ENCODE measurements around the gene IL6R. TPM values are rescaled to one million over a fixed set of nuclear protein-coding genes. Genes with fewer than 3 reads are reported as not detected.
"Not testable (repeated sequence)": the region's sequence is repeated elsewhere in the genome, so short reads cannot be mapped to it uniquely, and the experiment has no call there.

The IL6R gene
- polyA plus RNA-seq, 6 donors from 2014 or later: 0.28 to 1.3 (median 0.75) TPM

DNA sequence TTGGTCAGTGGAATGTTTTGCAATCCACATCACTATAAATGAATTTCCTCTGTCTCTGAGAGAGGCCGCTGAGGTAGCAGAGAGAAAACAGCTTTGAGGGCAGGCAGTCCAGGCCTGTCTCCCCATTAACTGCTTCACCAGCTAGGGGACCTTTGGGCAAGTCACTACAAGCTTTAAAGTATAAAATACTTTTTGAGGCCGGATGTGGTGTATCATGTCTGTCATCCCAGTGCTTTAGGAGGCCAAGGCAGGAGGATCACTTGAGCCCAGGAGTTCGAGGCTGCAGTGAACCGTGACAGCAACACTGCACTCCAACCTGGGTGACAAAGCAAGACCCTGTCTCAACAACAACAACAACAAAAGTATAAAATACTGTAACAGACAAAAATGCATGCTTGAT, 6.4 kb downstream of the IL6R start:
- no peaks in the 10 kb centered on the region for H3K9me3 Mint-ChIP-seq
- DNase-seq (no peak), ATAC-seq (ENCODE audit: low read depth in 2 of 2) (no peak)
- H3K27me3 Mint-ChIP-seq: no peaks in the 10 kb centered on the region
- no peak overlapping the region for H3K27ac Mint-ChIP-seq
- H3K4me3 Mint-ChIP-seq: no peak overlapping the region
- no peaks in the 10 kb centered on the region for H3K36me3 Mint-ChIP-seq
- H3K4me1 Mint-ChIP-seq: peaks cover 33 to 46% (median 40%) of the 10 kb centered on the region in 3 donors

DNA sequence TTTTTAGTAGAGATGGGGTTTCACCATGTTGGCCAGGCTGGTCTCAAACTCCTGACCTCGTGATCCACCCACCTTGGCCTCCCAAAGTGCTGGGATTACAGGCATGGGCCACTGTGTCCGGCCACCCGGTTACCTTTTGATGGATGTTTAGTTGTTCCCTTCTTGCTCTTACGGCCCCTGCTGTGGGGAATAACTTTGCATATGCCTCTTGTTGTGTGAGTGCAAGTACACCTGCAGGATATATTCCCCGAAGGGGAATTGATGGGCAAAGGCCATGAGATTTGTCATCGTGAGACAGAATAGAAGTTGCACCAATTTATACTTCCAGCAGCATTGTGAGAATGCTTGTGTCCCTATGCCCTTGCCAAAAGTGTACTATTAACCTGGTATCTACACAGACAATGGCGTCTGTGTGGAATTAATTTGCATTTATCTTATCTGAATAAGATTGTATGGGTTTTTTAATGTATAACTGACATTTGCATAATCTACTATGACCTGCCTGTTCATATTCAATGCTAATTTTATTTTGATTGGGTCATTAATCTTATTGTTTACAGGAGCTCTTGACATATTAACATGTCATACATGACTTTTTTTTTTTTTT, 8.1 kb downstream of the IL6R start:
- Mint-ChIP-seq H3K9me3 (no peaks in the 10 kb centered on the region), H3K27ac (no peak overlapping the region), H3K4me1 (peaks cover 18 to 28% (median 22%) of the 10 kb centered on the region in 3 donors), H3K27me3 (peaks cover 0 to 3% (median 2%) of the 10 kb centered on the region in 3 donors), H3K4me3 (no peak overlapping the region), H3K36me3 (no peaks in the 10 kb centered on the region)
- DNase-seq (no peak), ATAC-seq (ENCODE audit: low read depth in 2 of 2) (no peak)

DNA sequence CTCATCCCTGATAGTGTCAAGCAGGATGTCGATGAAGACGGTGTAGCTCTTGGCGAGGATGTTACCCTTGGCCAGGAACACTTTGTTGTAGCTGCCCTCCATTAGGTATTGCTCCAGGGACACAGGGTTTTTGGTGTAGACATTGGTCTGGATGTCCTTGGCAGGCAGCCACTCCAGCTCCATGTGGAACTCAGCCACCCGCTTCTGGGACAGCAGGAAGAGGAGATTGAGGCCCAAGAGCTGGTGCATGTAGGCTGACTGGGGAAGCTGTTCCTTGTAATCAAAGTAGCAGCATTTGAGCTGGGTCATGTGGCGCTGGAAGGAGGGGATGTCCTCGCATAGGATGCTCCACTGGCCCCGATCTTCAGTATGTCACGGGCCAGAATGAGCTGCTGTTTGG, 9.5 kb downstream of the IL6R start:
- Mint-ChIP-seq H3K4me1 (peaks cover 18 to 22% (median 20%) of the 10 kb centered on the region in 3 donors), H3K9me3 (peaks cover 0 to 2% (median 0%) of the 10 kb centered on the region in 7 donors), H3K36me3 (no peaks in the 10 kb centered on the region), H3K4me3 (no peak overlapping the region), H3K27me3 (peaks cover 0 to 13% (median 9%) of the 10 kb centered on the region in 3 donors), H3K27ac (no peak overlapping the region)
- no peak for DNase-seq
- ATAC-seq (ENCODE audit: low read depth in 2 of 2): no peak

DNA sequence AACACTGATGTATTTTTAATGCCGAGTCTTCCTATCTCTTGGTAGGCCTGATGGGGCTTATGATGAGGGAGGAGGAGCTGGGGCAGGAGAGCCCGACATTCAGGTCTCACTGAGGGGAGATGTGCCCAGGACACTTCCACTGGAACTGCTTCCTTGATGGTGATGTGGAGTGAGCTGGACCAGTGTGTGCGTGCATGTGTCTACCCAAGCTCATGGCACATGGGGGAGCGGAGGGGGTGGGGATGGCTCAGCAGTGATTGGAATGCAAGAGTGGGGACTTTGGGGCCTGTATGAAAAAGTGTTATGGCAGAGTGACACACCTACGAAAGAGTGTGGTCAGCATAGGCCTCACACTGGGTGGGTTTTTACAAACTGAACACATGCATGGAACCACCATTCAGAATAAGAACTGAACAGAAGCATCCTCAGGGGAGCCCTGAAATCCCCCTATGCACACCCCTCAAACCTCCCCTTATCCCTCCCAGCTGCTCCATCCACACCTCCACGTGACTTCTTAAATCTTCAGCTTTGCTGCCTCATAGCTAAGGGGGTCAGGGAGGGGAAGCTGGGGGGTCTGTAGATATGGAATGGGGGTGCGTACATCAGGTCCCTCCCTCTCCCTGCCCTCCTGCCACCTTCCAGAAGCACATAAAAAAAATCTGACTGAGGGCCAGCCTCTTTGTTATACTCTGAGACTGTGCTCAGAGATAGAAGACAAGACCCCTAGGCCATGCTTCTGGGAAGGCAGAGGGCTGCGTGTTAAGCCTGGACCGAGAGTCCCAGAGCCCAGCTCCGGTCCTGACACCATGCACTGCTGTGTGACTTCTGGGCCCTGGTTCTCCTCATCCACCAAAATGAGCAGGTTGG, 11.6 kb downstream of the IL6R start:
- H3K36me3 Mint-ChIP-seq: no peaks in the 10 kb centered on the region
- peaks cover 16 to 33% (median 30%) of the 10 kb centered on the region in 3 donors for H3K4me1 Mint-ChIP-seq
- H3K27me3 Mint-ChIP-seq: peaks cover 0 to 13% (median 9%) of the 10 kb centered on the region in 3 donors
- no peak for ATAC-seq (ENCODE audit: low read depth in 2 of 2)
- H3K4me3 Mint-ChIP-seq: no peak overlapping the region
- H3K9me3 Mint-ChIP-seq: peaks cover 0 to 2% (median 0%) of the 10 kb centered on the region in 7 donors
- H3K27ac Mint-ChIP-seq: no peak overlapping the region
- no peak for DNase-seq

DNA sequence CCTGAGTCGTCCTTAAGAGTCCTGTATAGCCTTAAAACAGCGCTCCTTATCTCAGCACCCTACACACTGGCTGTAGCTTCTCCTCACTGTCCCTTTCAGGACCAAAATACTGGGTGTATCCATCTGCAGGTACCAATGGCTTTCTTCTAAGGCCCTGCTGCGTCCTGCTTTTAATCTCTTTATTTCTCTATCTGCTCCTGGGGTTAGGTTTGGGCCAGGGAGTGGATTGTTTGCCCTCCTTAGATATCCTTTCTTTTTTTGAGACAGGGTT, 12.1 kb downstream of the IL6R start:
- H3K36me3 Mint-ChIP-seq: no peaks in the 10 kb centered on the region
- H3K27ac Mint-ChIP-seq: no peak overlapping the region
- DNase-seq: no peak

DNA sequence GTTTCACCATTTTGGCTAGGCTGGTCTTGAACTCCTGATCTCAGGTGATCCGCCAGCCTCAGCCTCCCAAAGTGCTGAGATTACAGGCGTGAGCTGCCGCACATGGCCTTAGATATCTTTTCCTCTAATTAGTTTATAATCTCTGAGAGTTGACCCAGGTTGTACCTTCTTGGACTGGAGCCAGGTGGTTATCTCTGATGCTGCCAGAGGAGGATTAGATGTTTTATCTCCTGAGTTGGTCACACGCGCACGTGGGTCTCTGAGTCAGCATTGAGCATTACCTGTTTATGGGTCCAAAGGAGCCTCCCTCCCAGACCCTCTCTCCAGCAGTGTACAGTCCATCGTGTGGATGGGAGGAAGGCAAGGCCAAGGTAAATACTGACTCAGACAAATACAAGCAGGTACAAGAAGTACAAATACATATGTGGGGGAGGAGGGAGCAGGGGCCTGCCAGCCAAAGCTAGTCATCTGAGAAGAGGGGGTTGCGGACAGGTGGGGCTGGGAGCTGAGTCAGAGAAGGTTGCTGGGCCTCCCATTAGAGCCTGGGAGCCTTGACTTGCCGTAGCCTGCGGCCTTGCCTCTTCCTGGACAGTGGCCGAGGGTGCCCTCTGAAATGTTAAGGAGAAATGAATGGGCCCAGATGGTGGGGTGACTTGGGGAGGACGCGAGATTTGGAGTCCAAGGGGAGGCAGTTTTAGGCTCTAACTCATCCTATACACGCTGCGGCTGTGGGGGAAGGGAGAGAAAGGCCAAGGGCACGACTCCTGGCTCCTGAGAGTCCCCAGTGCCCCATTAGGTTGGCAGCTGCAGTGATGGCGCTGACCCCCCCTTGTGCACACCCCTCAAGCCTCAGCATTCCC, 13.1 kb downstream of the IL6R start:
- DNase-seq: no peak
- no peaks in the 10 kb centered on the region for H3K36me3 Mint-ChIP-seq

More for the DNA sequence above, 12.1 kb downstream of the IL6R start:
- Mint-ChIP-seq H3K27me3 (peaks cover 0 to 13% (median 9%) of the 10 kb centered on the region in 3 donors), H3K4me3 (no peak overlapping the region), H3K9me3 (peaks cover 0 to 2% (median 0%) of the 10 kb centered on the region in 7 donors), H3K4me1 (peaks cover 16 to 33% (median 30%) of the 10 kb centered on the region in 3 donors)
- no peak for ATAC-seq (ENCODE audit: low read depth in 2 of 2)

DNA sequence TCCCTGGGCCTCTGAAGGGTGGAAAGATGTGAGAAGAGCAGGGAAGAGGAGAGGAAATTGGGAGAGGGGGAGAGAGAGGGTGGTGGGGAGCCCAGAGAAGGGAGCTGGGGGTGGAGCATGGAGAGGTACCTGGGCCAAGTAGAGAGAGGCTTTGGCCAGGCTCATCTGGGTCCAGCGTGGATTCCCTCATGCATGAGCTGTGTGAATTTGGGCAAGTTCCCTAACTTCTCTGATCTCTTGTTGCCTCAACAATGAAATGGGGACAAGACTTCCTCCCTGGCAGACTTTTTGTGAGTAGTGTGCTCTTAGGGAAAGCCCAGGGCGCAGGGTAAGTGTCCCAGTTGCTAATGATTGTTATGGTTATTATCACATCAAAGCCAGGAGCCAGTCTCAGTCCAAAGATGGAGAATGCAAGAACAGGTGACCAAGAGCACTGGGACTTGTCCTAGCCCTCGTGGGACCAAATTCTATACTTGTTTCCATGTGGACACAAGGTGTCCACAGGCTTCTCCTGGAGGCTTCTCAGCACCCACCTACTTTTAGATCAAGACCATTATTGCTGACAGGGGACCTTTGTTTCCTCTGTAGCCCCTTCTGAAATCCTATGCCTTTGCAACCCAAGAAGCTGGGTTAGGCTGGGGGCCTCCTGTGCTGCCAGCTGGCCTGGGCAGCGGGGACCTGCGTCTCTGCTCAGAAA, 13.9 kb downstream of the IL6R start:
- DNase-seq (no peak), ATAC-seq (ENCODE audit: low read depth in 2 of 2) (no peak)
- no peaks in the 10 kb centered on the region for H3K36me3 Mint-ChIP-seq
- peak overlapping the region in 1 of 6 donors; percentile 33 for H3K27ac Mint-ChIP-seq
- peaks cover 0 to 2% (median 0%) of the 10 kb centered on the region in 7 donors for H3K9me3 Mint-ChIP-seq
- H3K4me3 Mint-ChIP-seq: peak overlapping the region in 1 of 8 donors; percentile 47
- H3K27me3 Mint-ChIP-seq: peaks cover 0 to 13% (median 9%) of the 10 kb centered on the region in 3 donors
- peaks cover 12 to 23% (median 18%) of the 10 kb centered on the region in 3 donors for H3K4me1 Mint-ChIP-seq

More for the DNA sequence above, 13.1 kb downstream of the IL6R start:
- Mint-ChIP-seq H3K27me3 (peaks cover 0 to 13% (median 9%) of the 10 kb centered on the region in 3 donors), H3K9me3 (peaks cover 0 to 2% (median 0%) of the 10 kb centered on the region in 7 donors), H3K4me1 (peaks cover 16 to 26% (median 25%) of the 10 kb centered on the region in 3 donors), H3K27ac (no peak overlapping the region), H3K4me3 (no peak overlapping the region)
- ATAC-seq (ENCODE audit: low read depth in 2 of 2): no peak

DNA sequence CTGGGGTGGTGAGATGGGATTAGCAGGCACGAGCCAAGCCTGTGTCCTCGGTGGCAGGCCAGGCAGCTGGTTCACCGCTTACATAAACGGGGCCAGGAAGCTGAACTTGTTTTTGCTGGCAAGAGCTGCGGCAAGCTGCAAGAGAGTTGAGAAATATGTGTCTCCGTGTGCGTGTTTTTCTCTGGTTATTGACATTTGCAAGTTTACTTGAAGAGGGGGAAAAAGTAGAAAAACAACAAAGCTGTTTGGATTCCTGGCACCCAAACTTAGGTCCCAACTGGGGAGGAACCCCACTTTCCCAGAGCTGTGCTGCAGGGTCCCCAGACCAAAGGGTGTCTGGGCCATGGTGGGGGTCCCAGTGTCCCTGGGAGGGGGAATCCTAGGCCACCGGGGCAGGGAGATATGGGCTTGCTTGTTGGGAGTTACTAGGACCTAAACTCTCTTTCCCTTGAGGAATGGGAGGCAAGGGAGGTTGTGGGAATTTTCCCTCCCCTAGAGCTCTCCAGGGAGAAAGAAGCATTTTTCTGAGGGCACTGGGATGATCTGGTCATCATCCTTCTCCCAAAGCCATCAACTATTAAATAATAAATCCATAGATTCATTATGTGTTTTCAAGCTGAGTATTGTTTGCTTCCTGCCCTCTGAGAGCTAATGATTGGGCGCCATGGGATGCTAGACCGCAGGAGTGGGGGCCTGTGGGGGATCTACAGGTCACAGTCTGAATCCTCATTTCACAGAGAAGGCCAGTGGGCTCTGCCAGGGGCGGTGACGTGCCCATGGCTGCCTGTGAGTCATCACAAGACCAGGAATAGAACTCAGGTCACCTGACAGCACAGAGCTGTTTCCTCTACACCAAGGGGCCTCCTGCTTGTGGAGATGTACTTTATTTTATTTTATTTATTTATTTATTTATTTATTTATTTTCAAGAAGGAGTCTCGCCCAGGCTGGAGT, 14.8 kb downstream of the IL6R start:
- Mint-ChIP-seq H3K36me3 (no peaks in the 10 kb centered on the region), H3K9me3 (peaks cover 0 to 2% (median 0%) of the 10 kb centered on the region in 7 donors), H3K27me3 (peaks cover 0 to 13% (median 9%) of the 10 kb centered on the region in 3 donors), H3K27ac (peak overlapping the region in 3 of 6 donors; percentile 33 to 89 (median 51)), H3K4me3 (peak overlapping the region in 3 of 8 donors; percentile 36 to 47 (median 37)), H3K4me1 (peaks cover 12 to 23% (median 18%) of the 10 kb centered on the region in 3 donors)
- peak; percentile 3 for DNase-seq
- peak; percentile 43 to 66 for ATAC-seq (ENCODE audit: low read depth in 2 of 2)

DNA sequence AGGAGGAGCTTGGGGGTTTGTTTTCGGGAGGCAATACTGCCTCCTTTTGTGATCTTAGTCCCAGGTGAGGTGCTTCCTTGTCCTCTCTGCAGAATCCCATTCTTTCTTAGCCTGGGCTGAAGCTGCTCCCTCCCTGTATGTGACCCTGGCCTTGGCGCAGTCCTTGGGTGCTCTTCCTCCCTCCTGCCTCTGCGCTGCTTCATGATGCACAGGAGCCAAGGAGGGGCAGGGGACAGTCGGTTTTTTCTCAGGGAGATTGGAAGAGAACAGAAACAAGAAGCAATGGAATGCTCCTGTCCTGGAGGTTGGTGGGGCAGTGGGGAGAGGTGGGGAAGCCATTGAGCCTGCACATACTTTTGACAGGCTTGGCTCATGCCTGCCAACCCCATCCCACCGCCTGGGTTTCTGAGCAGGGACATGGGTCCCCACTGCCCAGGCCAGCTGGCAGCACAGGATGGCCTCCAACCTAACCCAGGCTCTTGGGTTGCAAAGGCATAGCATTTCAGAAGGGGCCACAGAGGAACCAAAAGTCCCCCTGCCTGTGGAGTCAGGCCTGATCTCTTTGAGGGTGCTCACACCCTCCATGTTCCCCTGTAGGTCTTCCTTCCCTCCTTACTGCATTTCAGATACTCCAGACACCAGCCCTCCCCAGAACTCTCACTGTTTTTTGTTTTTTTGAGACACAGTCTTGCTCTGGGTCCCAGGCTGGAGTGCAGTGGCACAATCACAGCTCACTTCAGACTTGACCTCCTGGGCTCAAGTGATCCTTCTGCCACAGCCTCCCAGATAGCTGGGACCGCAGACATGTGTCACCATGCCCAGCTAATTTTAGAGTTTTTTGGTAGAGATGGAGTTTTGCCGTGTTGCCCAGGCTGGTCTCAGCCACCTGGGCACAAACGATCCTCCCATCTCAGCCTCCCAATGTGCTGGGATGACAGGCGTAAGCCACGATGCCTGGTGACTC, 16.1 kb downstream of the IL6R start:
- Mint-ChIP-seq H3K27ac (peak overlapping the region in 4 of 6 donors; percentile 37 to 63 (median 44)), H3K36me3 (no peaks in the 10 kb centered on the region), H3K4me1 (peaks cover 12 to 23% (median 18%) of the 10 kb centered on the region in 3 donors), H3K9me3 (peaks cover 0 to 2% (median 0%) of the 10 kb centered on the region in 7 donors), H3K27me3 (peaks cover 0 to 13% (median 9%) of the 10 kb centered on the region in 3 donors), H3K4me3 (no peak overlapping the region)
- no peak for ATAC-seq (ENCODE audit: low read depth in 2 of 2)
- DNase-seq: no peak

DNA sequence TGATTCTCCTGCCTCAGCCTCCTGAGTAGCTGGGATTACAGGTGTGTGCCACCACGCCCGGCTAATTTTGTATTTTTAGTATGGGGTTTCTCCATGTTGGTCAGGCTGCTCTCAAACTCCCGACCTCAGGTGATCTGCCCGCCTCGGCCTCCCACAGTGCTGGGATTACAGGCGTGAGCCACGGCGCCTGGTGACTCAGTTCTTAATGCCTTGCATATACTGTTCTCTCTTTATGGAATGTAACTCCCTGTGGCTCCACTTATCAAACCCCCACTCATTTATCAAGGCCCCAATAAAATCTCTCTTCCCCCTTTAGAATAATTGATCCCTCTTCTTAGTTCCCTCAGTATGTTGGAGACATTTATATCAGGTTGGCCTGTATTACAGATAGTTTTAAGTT, 16.9 kb downstream of the IL6R start:
- not testable (repeated sequence) for H3K9me3 Mint-ChIP-seq; ATAC-seq (ENCODE audit: low read depth in 2 of 2); H3K27ac Mint-ChIP-seq; H3K36me3 Mint-ChIP-seq; DNase-seq; H3K4me3 Mint-ChIP-seq
- Mint-ChIP-seq H3K27me3 (peaks cover 0 to 13% (median 9%) of the 10 kb centered on the region in 3 donors), H3K4me1 (peaks cover 12 to 23% (median 18%) of the 10 kb centered on the region in 3 donors)

DNA sequence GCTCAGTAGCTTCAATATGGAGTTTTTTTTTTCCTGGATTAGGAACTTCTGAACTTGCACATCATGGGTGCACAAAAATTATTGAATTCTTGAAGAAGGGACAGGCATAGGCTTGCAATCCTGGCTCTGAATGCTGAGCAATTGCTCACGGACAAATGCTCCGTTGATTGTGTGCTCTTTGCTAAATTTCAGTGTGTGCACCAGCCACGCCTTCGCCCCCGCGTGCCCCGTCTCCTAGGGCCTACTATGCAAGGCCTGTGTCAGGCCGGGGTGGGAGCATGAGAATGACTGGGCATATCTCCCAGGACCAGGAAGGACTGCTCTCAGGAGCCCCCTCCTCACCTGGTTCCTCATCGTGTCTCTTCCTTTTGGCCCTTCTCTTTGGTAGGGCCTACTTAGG, 17.4 kb downstream of the IL6R start:
- no peak overlapping the region for H3K27ac Mint-ChIP-seq

More for the DNA sequence above, 17.4 kb downstream of the IL6R start:
- H3K27me3 Mint-ChIP-seq: peaks cover 0 to 13% (median 9%) of the 10 kb centered on the region in 3 donors
- DNase-seq: no peak
- no peak for ATAC-seq (ENCODE audit: low read depth in 2 of 2)
- H3K9me3 Mint-ChIP-seq: peaks cover 0 to 2% (median 0%) of the 10 kb centered on the region in 7 donors
- no peaks in the 10 kb centered on the region for H3K36me3 Mint-ChIP-seq
- peaks cover 12 to 23% (median 18%) of the 10 kb centered on the region in 3 donors for H3K4me1 Mint-ChIP-seq
- no peak overlapping the region for H3K4me3 Mint-ChIP-seq

All from naive B cell (primary cell).